ENCODE data around the gene MCEE.
"Not testable (repeated sequence)": the region's sequence is repeated elsewhere in the genome, so short reads cannot be mapped to it uniquely, and the experiment has no call there.

The MCEE gene

GRCh38 chr2:71130152-71130904, at the start of gene MCEE, which contains the start of gene MPHOSPH10:
Gene MCEE, minus strand, starts transcription at chr2:71130229. Its CDS starts 10 bp downstream, at chr2:71130219.
Gene MPHOSPH10, plus strand, starts transcription at chr2:71130634. Its CDS starts 32 bp downstream, at chr2:71130666.
- DNase-seq: peak; percentile 91

GRCh38 chr2:71178836-71179235, 48.8 kb upstream of the MCEE start:
- DNase-seq: not testable (repeated sequence)

- no peak for DNase-seq
Measured at GRCh38 chr2:71174207-71174606, 44.2 kb upstream of the MCEE start.

GRCh38 chr2:71173096-71173495, 43.1 kb upstream of the MCEE start:
- no peak for DNase-seq

- peak; percentile 13 for DNase-seq
Measured at GRCh38 chr2:71166812-71167211, 36.8 kb upstream of the MCEE start.

GRCh38 chr2:71157124-71157793, 27.2 kb upstream of the MCEE start:
- DNase-seq: peak; percentile 39

GRCh38 chr2:71156573-71156972, 26.5 kb upstream of the MCEE start:
- peak; percentile 44 for DNase-seq

- DNase-seq: no peak
Measured at GRCh38 chr2:71155846-71156245, 25.8 kb upstream of the MCEE start.

GRCh38 chr2:71154798-71155197, 24.8 kb upstream of the MCEE start:
- DNase-seq: no peak

GRCh38 chr2:71154279-71154678, 24.2 kb upstream of the MCEE start:
- DNase-seq: no peak

GRCh38 chr2:71153585-71154224, 23.7 kb upstream of the MCEE start:
- DNase-seq: no peak

GRCh38 chr2:71151620-71152019, 21.6 kb upstream of the MCEE start:
- no peak for DNase-seq

GRCh38 chr2:71150082-71150816, 20.2 kb upstream of the MCEE start:
- no peak for DNase-seq

GRCh38 chr2:71148506-71149063, 18.6 kb upstream of the MCEE start:
- DNase-seq: no peak

GRCh38 chr2:71143782-71144181, 13.8 kb upstream of the MCEE start:
- no peak for DNase-seq

- no peak for DNase-seq
Measured at GRCh38 chr2:71136174-71136573, 6.1 kb upstream of the MCEE start.

- no peak for DNase-seq
Measured at GRCh38 chr2:71133603-71134002, 3.6 kb upstream of the MCEE start.

- DNase-seq: not testable (repeated sequence)
Measured at GRCh38 chr2:71131387-71132166, 1.5 kb upstream of the MCEE start.

- DNase-seq: peak; percentile 11
Measured at GRCh38 chr2:71130905-71131244, 846 bp upstream of the MCEE start.

GRCh38 chr2:71129902-71130151, 202 bp downstream of the MCEE start:
- no peak for DNase-seq

- DNase-seq: peak; percentile 45
Measured at GRCh38 chr2:71129114-71129901, 721 bp downstream of the MCEE start.

GRCh38 chr2:71126957-71127356, 3.1 kb downstream of the MCEE start:
- DNase-seq: no peak
